Stimulated activated CD8-positive, alpha-beta memory T cell treated with anti-CD3 and anti-CD28 coated beads, Interleukin-12 subunit alpha, Interleukin-12 subunit beta, amount 100 ng/mL, for 1 hour (primary cell): ENCODE measurements around the gene FES.
"Not testable (repeated sequence)": the region's sequence is repeated elsewhere in the genome, so short reads cannot be mapped to it uniquely, and the experiment has no call there.

Experiments
- DNase-seq: peaks from one replicate; pipeline ENCODE4 v3.0.0-alpha.2; 2020; ENCODE audit warnings: low read depth

FES gene

GRCh38 chr15:90883976-90884718, at the start of gene FES:
Gene FES, plus strand, starts transcription at chr15:90884504. Its CDS starts 542 bp downstream, at chr15:90885046.
- DNase-seq = no peak

GRCh38 chr15:90834626-90835025, 49.7 kb upstream of the FES start:
- no peak for DNase-seq

GRCh38 chr15:90836296-90836871, 47.9 kb upstream of the FES start:
- DNase-seq = no peak

GRCh38 chr15:90837094-90837493, 47.2 kb upstream of the FES start:
- DNase-seq = no peak

GRCh38 chr15:90838139-90838538, 46.2 kb upstream of the FES start:
- peak; percentile 79 for DNase-seq

GRCh38 chr15:90838544-90838943, 45.8 kb upstream of the FES start:
- DNase-seq = no peak

GRCh38 chr15:90839187-90840071, 44.9 kb upstream of the FES start:
- no peak for DNase-seq

- no peak for DNase-seq
Measured at GRCh38 chr15:90840157-90840855, 44.0 kb upstream of the FES start.

GRCh38 chr15:90840954-90841353, 43.4 kb upstream of the FES start:
- no peak for DNase-seq

GRCh38 chr15:90844696-90845095, 39.6 kb upstream of the FES start:
- DNase-seq = no peak

- DNase-seq = no peak
Measured at GRCh38 chr15:90845201-90845949, 38.9 kb upstream of the FES start.

GRCh38 chr15:90849424-90849823, 34.9 kb upstream of the FES start:
- DNase-seq = not testable (repeated sequence)

GRCh38 chr15:90851114-90851513, 33.2 kb upstream of the FES start:
- no peak for DNase-seq

- DNase-seq = no peak
Measured at GRCh38 chr15:90851940-90852339, 32.4 kb upstream of the FES start.

- no peak for DNase-seq
Measured at GRCh38 chr15:90855139-90855538, 29.2 kb upstream of the FES start.

- no peak for DNase-seq
Measured at GRCh38 chr15:90857337-90857736, 27.0 kb upstream of the FES start.

GRCh38 chr15:90857883-90858443, 26.3 kb upstream of the FES start:
- no peak for DNase-seq

- DNase-seq = no peak
Measured at GRCh38 chr15:90859234-90860131, 24.8 kb upstream of the FES start.

- DNase-seq = no peak
Measured at GRCh38 chr15:90860450-90860849, 23.9 kb upstream of the FES start.
